IMR-90 (cell line): ENCODE data around the gene DRAP1. TPM values are rescaled to one million over a fixed set of nuclear protein-coding genes. Genes with fewer than 3 reads are reported as not detected.

ENCODE experiments used
- ATAC-seq: fragments of 200-7000 bp; cut with Tn5 transposase; 2 replicates; pipeline ENCODE4 v1.9.1; 2020; ENCODE audit warnings: low read depth, mild to moderate bottlenecking, moderate library complexity
- BruUV-seq: library from RNA; stranded (reverse); fragments of 400-500 nt; replicated peaks from 2 replicates; lab custom pipeline; 2021; lab: Mats Ljungman, UMichigan
- CTCF ChIA-PET: fragments of 300-600 bp; formaldehyde crosslinking; extraction: SDS; loops from one replicate; lab custom pipeline; 2021; ENCODE audit warnings: antibody characterized with exemption; lab: Yijun Ruan, JAX
- POLR2A ChIA-PET: fragments of 300-600 bp; sonication (Branson Sonifier 250); formaldehyde crosslinking; loops from one replicate; lab custom pipeline; 2022; ENCODE audit warnings: antibody characterized with exemption; ENCODE audit not compliant: unreplicated experiment; lab: Charles Lee
- DNase-seq: peaks from one replicate; pipeline ENCODE4 v3.0.0; 2013
- H2AFZ ChIP-seq: replicated peaks from 2 replicates; pipeline ENCODE3; 2013; ENCODE audit warnings: low read length, mild to moderate bottlenecking; ENCODE audit not compliant: poor library complexity
- H2AK5ac ChIP-seq: 2 replicates; pipeline ENCODE4 v1.6.1; 2013; ENCODE audit warnings: low read depth, low read length, inconsistent platforms
- H2AK9ac ChIP-seq: replicated peaks from 2 replicates; pipeline ENCODE3; 2013; ENCODE audit warnings: mild to moderate bottlenecking, low read depth, low read length, moderate library complexity; ENCODE audit not compliant: poor library complexity
- H2BK120ac ChIP-seq: 2 replicates; pipeline ENCODE4 v1.6.1; 2013; ENCODE audit warnings: low read depth, low read length, inconsistent platforms
- H2BK15ac ChIP-seq: 3 replicates; pipeline ENCODE4 v1.6.1; 2013; ENCODE audit warnings: low read depth, low read length, inconsistent platforms
- H2BK20ac ChIP-seq: 2 replicates; pipeline ENCODE4 v1.6.1; 2013; ENCODE audit warnings: low read depth, mild to moderate bottlenecking, inconsistent platforms, low read length, moderate library complexity
- H2BK5ac ChIP-seq: 2 replicates; pipeline ENCODE4 v1.6.1; 2013; ENCODE audit warnings: mild to moderate bottlenecking, low read depth, low read length, inconsistent platforms; ENCODE audit not compliant: poor library complexity, severe bottlenecking
- H3K14ac ChIP-seq: replicated peaks from 2 replicates; pipeline ENCODE4 v1.6.1; 2013; ENCODE audit warnings: low read depth, low read length, inconsistent platforms
- H3K18ac ChIP-seq: 2 replicates; pipeline ENCODE4 v1.6.1; 2013; ENCODE audit warnings: low read depth, low read length, control low read depth
- H3K23ac ChIP-seq: 2 replicates; pipeline ENCODE4 v1.6.1; 2013; ENCODE audit warnings: low read depth, low read length, inconsistent platforms
- H3K27ac ChIP-seq: 2 replicates; pipeline ENCODE4 v1.5.1; 2013; ENCODE audit warnings: mild to moderate bottlenecking, control low read depth, low read length; ENCODE audit not compliant: insufficient read depth
- H3K27me3 ChIP-seq: 2 replicates; pipeline ENCODE4 v1.6.1; 2013; ENCODE audit warnings: low read length; ENCODE audit not compliant: control insufficient read depth, insufficient read depth
- H3K36me3 ChIP-seq: 2 replicates; pipeline ENCODE4 v1.6.1; 2013; ENCODE audit warnings: low read length, mixed read lengths; ENCODE audit not compliant: control insufficient read depth, insufficient read depth
- H3K4ac ChIP-seq: 2 replicates; pipeline ENCODE4 v1.6.1; 2013; ENCODE audit warnings: low read depth, low read length, inconsistent platforms
- H3K4me1 ChIP-seq: 2 replicates; pipeline ENCODE4 v1.6.1; 2013; ENCODE audit warnings: low read length, mixed read lengths; ENCODE audit not compliant: control insufficient read depth, insufficient read depth
- H3K4me2 ChIP-seq: 2 replicates; pipeline ENCODE4 v1.6.1; 2013; ENCODE audit warnings: low read depth, mild to moderate bottlenecking, control low read depth, low read length, moderate library complexity
- H3K4me3 ChIP-seq: 2 replicates; pipeline ENCODE4 v1.5.1; 2013; ENCODE audit warnings: low read depth, mild to moderate bottlenecking, control low read depth, low read length, moderate library complexity; ENCODE audit not compliant: insufficient read depth
- H3K56ac ChIP-seq: 2 replicates; pipeline ENCODE4 v1.6.1; 2013; ENCODE audit warnings: low read length, inconsistent platforms; ENCODE audit not compliant: insufficient read depth; ENCODE audit errors: extremely low read depth
- H3K79me1 ChIP-seq, 2 experiments: 2 replicates each; pipeline ENCODE4 v1.6.1; 2013; ENCODE audit warnings: low read length in 2 of 2, inconsistent platforms in 1 of 2, low read depth in 1 of 2
- H3K9ac ChIP-seq: 2 replicates; pipeline ENCODE4 v1.6.1; 2013; ENCODE audit warnings: low read depth, low read length, control low read depth
- H3K9me1 ChIP-seq: 2 replicates; pipeline ENCODE4 v1.6.1; 2013; ENCODE audit warnings: low read length, inconsistent platforms; ENCODE audit not compliant: insufficient read depth
- H3K9me3 ChIP-seq: 2 replicates; pipeline ENCODE4 v1.6.1; 2013; ENCODE audit warnings: low read length; ENCODE audit not compliant: control insufficient read depth, insufficient read depth
- H4K20me1 ChIP-seq: 2 replicates; pipeline ENCODE4 v1.6.1; 2013; ENCODE audit warnings: low read length, inconsistent platforms; ENCODE audit not compliant: insufficient read depth
- H4K5ac ChIP-seq: 2 replicates; pipeline ENCODE4 v1.6.1; 2013; ENCODE audit warnings: mild to moderate bottlenecking, low read depth, low read length, control low read depth
- H4K8ac ChIP-seq, 2 experiments: 2 replicates each; pipeline ENCODE4 v1.6.1; 2013; ENCODE audit warnings: low read depth in 2 of 2, low read length in 2 of 2, control low read depth in 1 of 2, inconsistent platforms in 1 of 2
- H4K91ac ChIP-seq: 2 replicates; pipeline ENCODE4 v1.6.1; 2013; ENCODE audit warnings: low read depth, low read length, inconsistent platforms; ENCODE audit not compliant: insufficient read depth
- CHD1 ChIP-seq: IDR thresholded peaks from 2 replicates; pipeline ENCODE4 v1.6.1; 2012; ENCODE audit warnings: low read depth, low read length, improper control_type of control experiment
- FOS ChIP-seq: fragments of 150-350 bp; IDR thresholded peaks from 2 replicates; pipeline ENCODE4 v1.6.1; 2016; ENCODE audit warnings: low read depth, low read length
- MAFK ChIP-seq: IDR thresholded peaks from 2 replicates; pipeline ENCODE4 v1.6.1; 2012; ENCODE audit warnings: low read depth, low read length, improper control_type of control experiment
- MAZ ChIP-seq: IDR thresholded peaks from 2 replicates; pipeline ENCODE4 v1.6.1; 2012; ENCODE audit warnings: low read depth, mild to moderate bottlenecking, low read length, improper control_type of control experiment, moderate library complexity, borderline replicate concordance
- MXI1 ChIP-seq: IDR thresholded peaks from 2 replicates; pipeline ENCODE4 v1.6.1; 2012; ENCODE audit warnings: low read depth, mild to moderate bottlenecking, low read length, moderate library complexity, borderline replicate concordance
- NFE2L2 ChIP-seq: fragments of 150-350 bp; IDR thresholded peaks from 2 replicates; pipeline ENCODE4 v1.6.1; 2016; ENCODE audit warnings: low read depth, mild to moderate bottlenecking, low read length
- POLR2A ChIP-seq: IDR thresholded peaks from 2 replicates; pipeline ENCODE4 v1.6.1; 2012; ENCODE audit warnings: mild to moderate bottlenecking, low read depth, low read length
- RAD21 ChIP-seq: IDR thresholded peaks from 2 replicates; pipeline ENCODE4 v1.6.1; 2012; ENCODE audit warnings: low read length, improper control_type of control experiment
- RFX5 ChIP-seq: IDR thresholded peaks from 2 replicates; pipeline ENCODE4 v1.8.0; 2012; ENCODE audit warnings: low read depth, mild to moderate bottlenecking, low read length, moderate library complexity
- SMC3 ChIP-seq: fragments of 150-350 bp; IDR thresholded peaks from 2 replicates; pipeline ENCODE4 v1.6.1; 2016; ENCODE audit warnings: low read depth, mild to moderate bottlenecking, antibody characterized with exemption, low read length, moderate library complexity
- USF2 ChIP-seq: fragments of 150-350 bp; IDR thresholded peaks from 2 replicates; pipeline ENCODE4 v1.6.1; 2017; ENCODE audit warnings: mild to moderate bottlenecking, antibody characterized with exemption, low read length, low read depth
- WGBS, 2 experiments: methylation state at CpG; one replicate each; pipeline versions ENCODE4 v1.1.5 to v1.1.7; 2013; ENCODE audit warnings: missing lambda C conversion rate in 2 of 2; ENCODE audit not compliant: insufficient read length in 1 of 2; ENCODE audit errors: extremely low coverage in 2 of 2; 5-methylcytosine and 5-hydroxymethylcytosine counted together
- dilution Hi-C: fragments of 300-500 bp; cut with HindIII; formaldehyde crosslinking; loops from one replicate; pipeline ENCODE4 v1.14.3; 2018; ENCODE audit warnings: low sequenced_read_pairs; ENCODE audit not compliant: unreplicated experiment
- in situ Hi-C: fragments of 300-500 bp; cut with MboI; formaldehyde crosslinking; loops from 3 replicates; pipeline ENCODE4 v1.14.3; 2019; ENCODE audit warnings: low sequenced_read_pairs, inconsistent platforms, mixed read lengths
- intact Hi-C: fragments of 100-400 bp; cut with micrococcal nuclease; formaldehyde crosslinking; loops from 2 replicates; pipeline ENCODE4 v1.10.0; 2022
- polyA plus RNA-seq, 3 experiments: library from polyadenylated mRNA; depleted of rRNA; stranded (reverse); fragments of >200 nt; gene quantifications; 2 replicates each; pipeline ENCODE4 v1.2.3, GENCODE V29; 2012; ENCODE audit warnings: low replicate concordance in 1 of 3
- total RNA-seq: library from RNA; depleted of rRNA; stranded (reverse); fragments of >200 nt; gene quantifications from 2 replicates; pipeline ENCODE4 v1.2.3, GENCODE V29; 2012
- TF ChIP-seq, protein P1 (sequence below): conservative IDR thresholded peaks from 2 replicates; pipeline ENCODE4 v1.5.1; 2012; ENCODE audit warnings: mild to moderate bottlenecking, low read depth, low read length, improper control_type of control experiment

The DRAP1 gene
- total and polyA plus RNA-seq, 2 of the 4 experiments (the other 2 are of a cell fraction) = 237 to 344 TPM

GRCh38 chr11:65945941-65946558, 26.8 kb downstream of the DRAP1 start:
- intact Hi-C loops (no loop called here), dilution Hi-C loops (no loop called here), in situ Hi-C loops (no loop called here)
- POLR2A ChIA-PET = no interaction called here
- DNase-seq = no peak
- BruUV-seq = no TSS peak
- H2AK9ac ChIP-seq = no peak overlapping the region
- H2BK5ac ChIP-seq = no peak overlapping the region
- peak overlapping the region; percentile 27 for H2AFZ ChIP-seq
- H3K9me3 ChIP-seq = no peaks in the 10 kb centered on the region
- H2BK120ac ChIP-seq = no peak overlapping the region
- peaks cover 3% of the 10 kb centered on the region; the same call in 1 of the 2 replicates for H3K27me3 ChIP-seq
- H3K4me2 ChIP-seq = no peak overlapping the region
- CTCF ChIA-PET = interaction anchor here (0.7 kb wide), 1 partner anchor 16 kb away, joined by 3 read pairs; no protein-coding TSS in a partner anchor
- no peak overlapping the region for H3K18ac ChIP-seq
- no peak overlapping the region for H4K8ac ChIP-seq
- no peak overlapping the region for H4K5ac ChIP-seq
- 0 out of 2 replicates have a peak, but pooled peaks cover 2% of the 10 kb centered on the region for H4K20me1 ChIP-seq
- peaks cover 0 to 11% of the 10 kb centered on the region in 2 experiments; a peak in 2 of 4 replicates for H3K79me1 ChIP-seq
- H2AK5ac ChIP-seq = no peak overlapping the region
- H3K4me3 ChIP-seq = no peak overlapping the region
- peaks cover 11% of the 10 kb centered on the region for H3K9me1 ChIP-seq
- 100% methylated on average over 2 of the region's 11 CpGs; no CpG with 5 or more reads in 1 of the 2 experiments for WGBS, 2 experiments
- no peak overlapping the region for H2BK20ac ChIP-seq
- H3K27ac ChIP-seq = no peak overlapping the region
- peaks cover 5% of the 10 kb centered on the region for H3K4me1 ChIP-seq
- H4K91ac ChIP-seq = no peak overlapping the region
- no peak overlapping the region for H3K23ac ChIP-seq
- ATAC-seq = no peak
- no peaks in the 10 kb centered on the region for H3K36me3 ChIP-seq
- H3K56ac ChIP-seq = no peak overlapping the region
- no peak overlapping the region for H2BK15ac ChIP-seq
- no peak overlapping the region for H3K9ac ChIP-seq
- TF ChIP-seq RAD21 (no peak), NFE2L2 (no peak), MAFK (no peak), RFX5 (no peak), FOS (no peak), USF2 (no peak), POLR2A (no peak), MXI1 (no peak), MAZ (no peak), CHD1 (no peak), SMC3 (no peak)
- TF ChIP-seq, protein P1, sequence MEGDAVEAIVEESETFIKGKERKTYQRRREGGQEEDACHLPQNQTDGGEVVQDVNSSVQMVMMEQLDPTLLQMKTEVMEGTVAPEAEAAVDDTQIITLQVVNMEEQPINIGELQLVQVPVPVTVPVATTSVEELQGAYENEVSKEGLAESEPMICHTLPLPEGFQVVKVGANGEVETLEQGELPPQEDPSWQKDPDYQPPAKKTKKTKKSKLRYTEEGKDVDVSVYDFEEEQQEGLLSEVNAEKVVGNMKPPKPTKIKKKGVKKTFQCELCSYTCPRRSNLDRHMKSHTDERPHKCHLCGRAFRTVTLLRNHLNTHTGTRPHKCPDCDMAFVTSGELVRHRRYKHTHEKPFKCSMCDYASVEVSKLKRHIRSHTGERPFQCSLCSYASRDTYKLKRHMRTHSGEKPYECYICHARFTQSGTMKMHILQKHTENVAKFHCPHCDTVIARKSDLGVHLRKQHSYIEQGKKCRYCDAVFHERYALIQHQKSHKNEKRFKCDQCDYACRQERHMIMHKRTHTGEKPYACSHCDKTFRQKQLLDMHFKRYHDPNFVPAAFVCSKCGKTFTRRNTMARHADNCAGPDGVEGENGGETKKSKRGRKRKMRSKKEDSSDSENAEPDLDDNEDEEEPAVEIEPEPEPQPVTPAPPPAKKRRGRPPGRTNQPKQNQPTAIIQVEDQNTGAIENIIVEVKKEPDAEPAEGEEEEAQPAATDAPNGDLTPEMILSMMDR = no peak
- H3K4ac ChIP-seq = no peak overlapping the region
- H3K14ac ChIP-seq = no peak overlapping the region
